ENCODE data around the gene SPEF1.

SPEF1 gene

DNA sequence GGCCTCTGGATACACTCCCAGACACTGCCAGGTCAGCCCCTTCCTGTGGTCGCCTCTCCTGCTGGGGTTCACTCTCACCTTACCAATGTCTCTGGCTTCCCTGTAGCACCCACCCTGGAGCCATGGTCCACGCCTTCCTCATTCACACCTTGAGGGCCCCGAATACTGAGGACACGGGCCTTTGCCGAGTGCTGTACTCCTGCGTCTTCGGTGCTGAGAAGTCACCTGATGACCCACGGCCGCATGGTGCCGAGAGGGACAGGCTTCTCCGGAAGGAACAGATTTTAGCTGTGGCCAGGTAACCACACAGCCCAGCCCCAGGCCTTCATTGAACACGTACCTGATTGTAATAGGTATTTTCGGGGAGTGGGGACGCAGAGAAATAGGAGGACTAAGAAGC lies 40.7 kb upstream of the SPEF1 start:
- Histone ChIP-seq H3K9me3 (ENCODE audit: control extremely low read depth in 1 of 5, control insufficient read depth in 4 of 5, insufficient read depth in 2 of 5, low read depth in 1 of 5, low read length in 4 of 5) (no peaks in the 10 kb centered on the region), H3K36me3 (ENCODE audit: control insufficient read depth in 4 of 4, insufficient read depth in 4 of 4, low read length in 3 of 4) (peaks cover 4 to 41% (median 27%) of the 10 kb centered on the region in 4 experiments), H3K27ac (ENCODE audit: insufficient read depth in 1 of 2, low read depth in 1 of 2, low read length in 2 of 2, poor library complexity in 1 of 2, severe bottlenecking in 2 of 2) (peak overlapping the region in 1 of 2 experiments; percentile 9), H3K27me3 (replicated peaks in 2 of 5; ENCODE audit: control insufficient read depth in 4 of 5, insufficient read depth in 5 of 5, low read length in 4 of 5) (no peaks in the 10 kb centered on the region), H3K4me3 (ENCODE audit: control insufficient read depth in 1 of 7, extremely low read depth in 1 of 7, insufficient read depth in 4 of 7, low read depth in 2 of 7, low read length in 6 of 7) (no peak overlapping the region), H3K4me1 (ENCODE audit: control extremely low read depth in 1 of 4, control insufficient read depth in 4 of 4, insufficient read depth in 4 of 4, low read length in 3 of 4) (peaks cover 3 to 21% (median 15%) of the 10 kb centered on the region in 4 experiments)
- DNase-seq = no peak
- WGBS (ENCODE audit: insufficient coverage) = 94% methylated on average over 11 of the region's 14 CpGs
- ChIA-PET CTCF (interaction anchor here (0.9 to 12.9 kb wide), 4 partner anchors 21 to 112 kb away, joined by 3 to 127 read pairs (median 8); partner anchors contain the start of gene CENPB), POLR2A (no interaction called here)

- H3K4me1 ChIP-seq (ENCODE audit: control extremely low read depth in 1 of 4, control insufficient read depth in 4 of 4, insufficient read depth in 4 of 4, low read length in 3 of 4) = peaks cover 3 to 22% (median 15%) of the 10 kb centered on the region in 4 experiments
- 81% methylated on average over 10 of the region's 20 CpGs for WGBS (ENCODE audit: insufficient coverage)
- DNase-seq = no peak
- H3K36me3 ChIP-seq (ENCODE audit: control insufficient read depth in 4 of 4, insufficient read depth in 4 of 4, low read length in 3 of 4) = peaks cover 2 to 36% (median 21%) of the 10 kb centered on the region in 4 experiments
- CTCF ChIA-PET = interaction anchor here (0.6 to 12.9 kb wide), 23 partner anchors 9 to 191 kb away, joined by 3 to 127 read pairs (median 4); partner anchors contain the start of genes ADISSP, CDC25B, CENPB and SPEF1
- POLR2A ChIA-PET = interaction anchor here (0.6 to 1.3 kb wide), 3 partner anchors 15 to 34 kb away, joined by 4 to 7 read pairs (median 6); partner anchors contain the start of gene CENPB
- H3K27ac ChIP-seq (ENCODE audit: insufficient read depth in 1 of 2, low read depth in 1 of 2, low read length in 2 of 2, poor library complexity in 1 of 2, severe bottlenecking in 2 of 2) = peak overlapping the region; percentile 96 to 99
- H3K4me3 ChIP-seq (ENCODE audit: control insufficient read depth in 1 of 7, extremely low read depth in 1 of 7, insufficient read depth in 4 of 7, low read depth in 2 of 7, low read length in 6 of 7) = peak overlapping the region; percentile 88 to 96 (median 92)
- H3K9me3 ChIP-seq (ENCODE audit: control extremely low read depth in 1 of 5, control insufficient read depth in 4 of 5, insufficient read depth in 2 of 5, low read depth in 1 of 5, low read length in 4 of 5) = no peaks in the 10 kb centered on the region
- H3K27me3 ChIP-seq (replicated peaks in 2 of 5; ENCODE audit: control insufficient read depth in 4 of 5, insufficient read depth in 5 of 5, low read length in 4 of 5) = no peaks in the 10 kb centered on the region
Observed at GRCh38 chr20:3820901-3821727, 39.9 kb upstream of the SPEF1 start.

- Histone ChIP-seq H3K9me3 (ENCODE audit: control extremely low read depth in 1 of 5, control insufficient read depth in 4 of 5, insufficient read depth in 2 of 5, low read depth in 1 of 5, low read length in 4 of 5) (no peaks in the 10 kb centered on the region), H3K27me3 (replicated peaks in 2 of 5; ENCODE audit: control insufficient read depth in 4 of 5, insufficient read depth in 5 of 5, low read length in 4 of 5) (no peaks in the 10 kb centered on the region), H3K36me3 (ENCODE audit: control insufficient read depth in 4 of 4, insufficient read depth in 4 of 4, low read length in 3 of 4) (peaks cover 2 to 28% (median 16%) of the 10 kb centered on the region in 4 experiments), H3K4me1 (ENCODE audit: control extremely low read depth in 1 of 4, control insufficient read depth in 4 of 4, insufficient read depth in 4 of 4, low read length in 3 of 4) (peaks cover 3 to 28% (median 18%) of the 10 kb centered on the region in 4 experiments), H3K4me3 (ENCODE audit: control insufficient read depth in 1 of 7, extremely low read depth in 1 of 7, insufficient read depth in 4 of 7, low read depth in 2 of 7, low read length in 6 of 7) (peak within 1 kb of the TSS; percentile 88 to 96 (median 92)), H3K27ac (ENCODE audit: insufficient read depth in 1 of 2, low read depth in 1 of 2, low read length in 2 of 2, poor library complexity in 1 of 2, severe bottlenecking in 2 of 2) (peak within 1 kb of the TSS; percentile 96 to 99)
- DNase-seq = peak; percentile 94 to 95 (median 95)
- under 1% methylated on average over 78 of the region's 96 CpGs for WGBS (ENCODE audit: insufficient coverage)
- ChIA-PET CTCF (interaction anchor here (0.6 to 12.9 kb wide), 20 partner anchors 8 to 192 kb away, joined by 3 to 127 read pairs (median 4); partner anchors contain the start of genes ADISSP, CDC25B, CENPB and SPEF1), POLR2A (interaction anchor here (0.9 to 1.3 kb wide), 3 partner anchors 22 to 35 kb away, joined by 3 to 7 read pairs (median 6); partner anchors contain the start of gene CENPB)
Observed at GRCh38 chr20:3820048-3820900, 39.0 kb upstream of the SPEF1 start, which contains the start of gene AP5S1. AP5S1 (plus strand) TSS chr20:3820547; CDS start chr20:3822118, 1,571 bp downstream.

GRCh38 chr20:3819411-3820047 lies 38.3 kb upstream of the SPEF1 start:
- H3K4me1 ChIP-seq (ENCODE audit: control extremely low read depth in 1 of 4, control insufficient read depth in 4 of 4, insufficient read depth in 4 of 4, low read length in 3 of 4) = peaks cover 3 to 28% (median 18%) of the 10 kb centered on the region in 4 experiments
- DNase-seq = peak in 2 of 3 donors; percentile 31 to 56
- ChIA-PET CTCF (interaction anchor here (0.8 to 12.9 kb wide), 18 partner anchors 7 to 61 kb away, joined by 3 to 127 read pairs (median 4); partner anchors contain the start of genes ADISSP, CENPB and SPEF1), POLR2A (interaction anchor here (0.9 to 1.3 kb wide), 2 partner anchors 32 to 36 kb away, joined by 3 to 7 read pairs; partner anchors contain the start of gene CENPB)
- peak overlapping the region; percentile 96 to 99 for H3K27ac ChIP-seq (ENCODE audit: insufficient read depth in 1 of 2, low read depth in 1 of 2, low read length in 2 of 2, poor library complexity in 1 of 2, severe bottlenecking in 2 of 2)
- no peaks in the 10 kb centered on the region for H3K27me3 ChIP-seq (replicated peaks in 2 of 5; ENCODE audit: control insufficient read depth in 4 of 5, insufficient read depth in 5 of 5, low read length in 4 of 5)
- peaks cover 2 to 24% (median 13%) of the 10 kb centered on the region in 4 experiments for H3K36me3 ChIP-seq (ENCODE audit: control insufficient read depth in 4 of 4, insufficient read depth in 4 of 4, low read length in 3 of 4)
- H3K9me3 ChIP-seq (ENCODE audit: control extremely low read depth in 1 of 5, control insufficient read depth in 4 of 5, insufficient read depth in 2 of 5, low read depth in 1 of 5, low read length in 4 of 5) = no peaks in the 10 kb centered on the region
- WGBS (ENCODE audit: insufficient coverage) = 72% methylated on average over 19 of the region's 20 CpGs
- H3K4me3 ChIP-seq (ENCODE audit: control insufficient read depth in 1 of 7, extremely low read depth in 1 of 7, insufficient read depth in 4 of 7, low read depth in 2 of 7, low read length in 6 of 7) = peak overlapping the region; percentile 88 to 96 (median 92)

DNA sequence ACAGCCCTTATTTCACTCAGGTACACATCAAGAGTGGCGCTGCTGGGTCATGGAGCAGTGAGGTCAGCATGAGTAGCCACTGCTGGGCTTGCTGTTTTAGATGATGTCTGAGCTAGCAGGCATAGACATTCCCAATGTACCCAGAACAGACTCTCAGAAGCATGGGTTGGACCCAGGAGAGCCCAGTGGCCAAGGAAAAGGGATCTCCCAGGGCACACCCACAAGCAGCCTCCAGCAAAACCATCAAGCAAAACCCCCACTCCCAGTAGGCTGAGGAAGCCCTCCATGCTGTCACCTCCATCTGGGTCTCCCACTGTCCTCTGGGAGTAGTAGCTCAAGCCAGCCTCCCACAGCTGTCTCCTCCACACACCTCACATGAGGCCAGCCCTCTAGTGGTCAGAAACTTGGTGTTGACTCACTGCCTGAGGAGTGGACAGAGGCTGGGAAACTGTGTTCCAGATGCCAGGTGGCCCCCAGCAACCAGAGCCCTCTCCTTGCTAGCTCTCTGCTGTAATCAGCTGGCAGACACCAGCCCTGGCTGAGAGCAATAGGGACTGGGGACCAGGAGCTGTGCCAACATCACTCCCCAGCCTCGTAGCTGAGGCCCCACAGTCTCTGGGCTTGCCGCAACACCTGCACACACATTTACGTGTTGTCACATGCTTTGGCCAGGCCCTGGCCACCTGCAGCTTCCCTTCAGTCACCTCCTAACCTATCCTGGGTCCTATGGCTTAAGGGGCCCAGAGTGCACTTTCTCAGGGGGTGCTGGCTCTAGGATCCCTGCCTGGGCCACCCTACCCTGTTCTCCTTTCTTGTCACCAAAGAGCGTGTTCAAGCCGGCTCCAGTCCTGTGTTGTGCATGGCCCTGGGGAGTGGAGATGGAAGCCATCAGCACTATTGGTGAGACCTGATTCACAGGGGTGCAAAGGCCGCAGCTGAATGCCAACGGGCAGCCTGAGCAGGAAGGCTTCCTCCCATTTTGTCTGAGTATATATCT lies 37.2 kb upstream of the SPEF1 start:
- WGBS (ENCODE audit: insufficient coverage) = 99% methylated on average over 8 of the region's 8 CpGs
- peak; percentile 39 to 45 (median 45) for DNase-seq
- H3K36me3 ChIP-seq (ENCODE audit: control insufficient read depth in 4 of 4, insufficient read depth in 4 of 4, low read length in 3 of 4) = peaks cover 0 to 14% (median 6%) of the 10 kb centered on the region in 4 experiments
- H3K27ac ChIP-seq (ENCODE audit: insufficient read depth in 1 of 2, low read depth in 1 of 2, low read length in 2 of 2, poor library complexity in 1 of 2, severe bottlenecking in 2 of 2) = no peak overlapping the region
- ChIA-PET CTCF (interaction anchor here (0.6 to 12.9 kb wide), 14 partner anchors 8 to 60 kb away, joined by 3 to 127 read pairs (median 3); partner anchors contain the start of gene CENPB), POLR2A (interaction anchor here (0.6 kb wide), 1 partner anchor 37 kb away, joined by 3 read pairs; the partner anchor contains the start of gene SPEF1)
- H3K27me3 ChIP-seq (replicated peaks in 2 of 5; ENCODE audit: control insufficient read depth in 4 of 5, insufficient read depth in 5 of 5, low read length in 4 of 5) = no peaks in the 10 kb centered on the region
- H3K4me3 ChIP-seq (ENCODE audit: control insufficient read depth in 1 of 7, extremely low read depth in 1 of 7, insufficient read depth in 4 of 7, low read depth in 2 of 7, low read length in 6 of 7) = no peak overlapping the region
- no peaks in the 10 kb centered on the region for H3K9me3 ChIP-seq (ENCODE audit: control extremely low read depth in 1 of 5, control insufficient read depth in 4 of 5, insufficient read depth in 2 of 5, low read depth in 1 of 5, low read length in 4 of 5)
- peaks cover 3 to 30% (median 18%) of the 10 kb centered on the region in 4 experiments for H3K4me1 ChIP-seq (ENCODE audit: control extremely low read depth in 1 of 4, control insufficient read depth in 4 of 4, insufficient read depth in 4 of 4, low read length in 3 of 4)

Measured in common myeloid progenitor, CD34-positive (primary cell).